H1 (cell line): ENCODE data around the gene RNF152. TPM values are rescaled to one million over a fixed set of nuclear protein-coding genes. Genes with fewer than 3 reads are reported as not detected.

Experiments
- CTCF ChIA-PET: fragments of 300-600 bp; sonication (Branson Sonifier 250); formaldehyde crosslinking; loops from one replicate; lab custom pipeline; 2021; ENCODE audit not compliant: partially characterized antibody; lab: Charles Lee
- POLR2A ChIA-PET: fragments of 300-600 bp; sonication (Branson Sonifier 250); formaldehyde crosslinking; loops from one replicate; lab custom pipeline; 2021; ENCODE audit warnings: inconsistent platforms; ENCODE audit not compliant: partially characterized antibody; lab: Charles Lee
- DNase-seq, 2 experiments: peaks; one replicate each; pipeline versions ENCODE4 v3.0.0 to v3.0.0-alpha.2; 2010 to 2022; ENCODE audit warnings: low spot score in 2 of 2, low read depth in 1 of 2, mixed read lengths in 1 of 2
- FAIRE-seq: peaks from 2 replicates; lab custom pipeline; 2011; peaks lifted over from hg19 to GRCh38; lab: Jason Lieb, UNC
- H2AFZ ChIP-seq: 2 replicates; pipeline ENCODE4 v1.8.1; 2012; ENCODE audit warnings: low read length, inconsistent platforms
- H2AK5ac ChIP-seq: 2 replicates; pipeline ENCODE4 v1.6.1; 2013; ENCODE audit warnings: low read depth, low read length
- H2BK120ac ChIP-seq: replicated peaks from 2 replicates; pipeline ENCODE3; 2013; ENCODE audit warnings: low read depth, low read length, inconsistent platforms
- H2BK12ac ChIP-seq: 2 replicates; pipeline ENCODE4 v1.6.1; 2013; ENCODE audit warnings: low read depth, low read length
- H2BK15ac ChIP-seq: 2 replicates; pipeline ENCODE4 v1.6.1; 2013; ENCODE audit warnings: low read length
- H2BK20ac ChIP-seq: 2 replicates; pipeline ENCODE4 v1.6.1; 2013; ENCODE audit warnings: low read length
- H2BK5ac ChIP-seq: 2 replicates; pipeline ENCODE4 v1.6.1; 2013; ENCODE audit warnings: low read depth, low read length
- H3K14ac ChIP-seq: 2 replicates; pipeline ENCODE4 v1.6.1; 2013; ENCODE audit warnings: inconsistent platforms; ENCODE audit not compliant: insufficient read length
- H3K18ac ChIP-seq: 2 replicates; pipeline ENCODE4 v1.6.1; 2013; ENCODE audit warnings: low read length; ENCODE audit errors: extremely low read depth
- H3K23ac ChIP-seq: 2 replicates; pipeline ENCODE4 v1.6.1; 2013; ENCODE audit warnings: inconsistent platforms; ENCODE audit not compliant: insufficient read length
- H3K23me2 ChIP-seq: 2 replicates; pipeline ENCODE4 v1.6.1; 2013; ENCODE audit warnings: low read depth, low read length
- H3K27ac ChIP-seq: 2 replicates; pipeline ENCODE4 v1.6.1; 2011; ENCODE audit warnings: low read depth, low read length, inconsistent platforms
- H3K27me3 ChIP-seq, 4 experiments: replicated peaks in 1 of 4; 1 replicate in 1 of 4; 2 replicates in 3 of 4; pipeline versions ENCODE4 v1.6.1 to v1.8.1; 2011 to 2013; ENCODE audit warnings: low read length in 3 of 4, mild to moderate bottlenecking in 3 of 4, inconsistent platforms in 2 of 4, mixed read lengths in 2 of 4, moderate library complexity in 1 of 4; ENCODE audit not compliant: control insufficient read depth in 3 of 4, insufficient read depth in 3 of 4; ENCODE audit errors: extremely low read depth in 1 of 4
- H3K36me3 ChIP-seq, 4 experiments: 2 replicates each; pipeline versions ENCODE4 v1.6.1 to v1.8.1; 2011 to 2013; ENCODE audit warnings: mild to moderate bottlenecking in 4 of 4, low read length in 3 of 4, moderate library complexity in 2 of 4, control low read depth in 1 of 4, inconsistent platforms in 1 of 4; ENCODE audit not compliant: insufficient read depth in 4 of 4, control insufficient read depth in 2 of 4
- H3K4ac ChIP-seq: replicated peaks from 2 replicates; pipeline ENCODE3; 2013; ENCODE audit warnings: low read length, low read depth, mixed read lengths, inconsistent platforms; ENCODE audit not compliant: insufficient read length
- H3K4me1 ChIP-seq, 4 experiments: replicated peaks in 1 of 4; 1 replicate in 1 of 4; 2 replicates in 3 of 4; pipeline versions ENCODE4 v1.6.1 to v1.8.1; 2011 to 2013; ENCODE audit warnings: low read length in 3 of 4, inconsistent platforms in 2 of 4, mixed read lengths in 1 of 4; ENCODE audit not compliant: insufficient read depth in 4 of 4, control insufficient read depth in 3 of 4
- H3K4me2 ChIP-seq, 2 experiments: 2 replicates each; pipeline versions ENCODE4 v1.6.1 to v1.8.1; 2011 to 2013; ENCODE audit warnings: low read depth in 2 of 2, low read length in 2 of 2, control low read depth in 1 of 2, inconsistent platforms in 1 of 2, mild to moderate bottlenecking in 1 of 2; ENCODE audit not compliant: insufficient read depth in 1 of 2
- H3K4me3 ChIP-seq, 4 experiments: fragments of 200-600, 300-600 bp in 1 of 4; sonication (generic), shearing (Covaris generic), sonication (Bioruptor Twin) in 1 of 4; 2 replicates each; pipeline versions ENCODE4 v1.5.1 to v1.8.1; 2011 to 2016; ENCODE audit warnings: low read length in 4 of 4, low read depth in 3 of 4, control low read depth in 2 of 4, inconsistent platforms in 2 of 4, mild to moderate bottlenecking in 2 of 4, mixed read lengths in 1 of 4, moderate library complexity in 1 of 4; ENCODE audit not compliant: insufficient read depth in 2 of 4; ENCODE audit errors: extremely low read depth in 1 of 4
- H3K56ac ChIP-seq: replicated peaks from 2 replicates; pipeline ENCODE3; 2013; ENCODE audit warnings: low read depth, mild to moderate bottlenecking, mixed read lengths, low read length, inconsistent platforms; ENCODE audit not compliant: insufficient read length
- H3K79me1 ChIP-seq: 2 replicates; pipeline ENCODE4 v1.6.1; 2013; ENCODE audit warnings: low read depth, low read length, control low read depth
- H3K79me2 ChIP-seq, 2 experiments: 2 replicates each; pipeline versions ENCODE4 v1.6.1 to v1.8.1; 2012 to 2013; ENCODE audit warnings: low read length in 2 of 2, mild to moderate bottlenecking in 2 of 2, inconsistent platforms in 1 of 2; ENCODE audit not compliant: insufficient read depth in 2 of 2, control insufficient read depth in 1 of 2
- H3K9ac ChIP-seq, 4 experiments: replicated peaks in 1 of 4; 1 replicate in 1 of 4; 2 replicates in 3 of 4; pipeline versions ENCODE4 v1.6.1 to v1.8.1; 2011 to 2013; ENCODE audit warnings: low read depth in 3 of 4, low read length in 3 of 4, control low read depth in 2 of 4, mild to moderate bottlenecking in 2 of 4, moderate library complexity in 2 of 4, inconsistent platforms in 1 of 4; ENCODE audit errors: extremely low read depth in 1 of 4
- H3K9me3 ChIP-seq, 2 experiments: 2 replicates each; pipeline versions ENCODE4 v1.6.1 to v1.8.1; 2012 to 2013; ENCODE audit warnings: mild to moderate bottlenecking in 2 of 2, moderate library complexity in 2 of 2, control low read depth in 1 of 2, inconsistent platforms in 1 of 2, low read depth in 1 of 2, low read length in 1 of 2, mixed read lengths in 1 of 2; ENCODE audit not compliant: insufficient read depth in 2 of 2
- H4K20me1 ChIP-seq, 2 experiments: replicated peaks in 1 of 2; 2 replicates each; pipeline versions ENCODE3 to v1.8.1; 2011 to 2013; ENCODE audit warnings: inconsistent platforms in 2 of 2, low read length in 2 of 2, mild to moderate bottlenecking in 1 of 2; ENCODE audit not compliant: insufficient read depth in 2 of 2, control insufficient read depth in 1 of 2
- H4K5ac ChIP-seq: 2 replicates; pipeline ENCODE4 v1.6.1; 2013; ENCODE audit warnings: low read length, low read depth, mixed read lengths, inconsistent platforms; ENCODE audit not compliant: insufficient read length
- H4K8ac ChIP-seq: 2 replicates; pipeline ENCODE4 v1.8.0; 2013; ENCODE audit warnings: mild to moderate bottlenecking, moderate library complexity, low read length, inconsistent platforms; ENCODE audit not compliant: insufficient read depth; ENCODE audit errors: extremely low read depth
- H4K91ac ChIP-seq: replicated peaks from 2 replicates; pipeline ENCODE3; 2013; ENCODE audit warnings: low read length, mixed read lengths, inconsistent platforms; ENCODE audit not compliant: insufficient read length
- CREB1 ChIP-seq: IDR thresholded peaks from 2 replicates; pipeline ENCODE4 v1.6.1; 2012; ENCODE audit warnings: inconsistent platforms
- CTBP2 ChIP-seq: IDR thresholded peaks from 2 replicates; pipeline ENCODE4 v1.7.0; 2011; ENCODE audit warnings: borderline replicate concordance, mild to moderate bottlenecking, moderate library complexity, mixed read lengths, low read length; ENCODE audit not compliant: insufficient read depth, insufficient read length
- RBBP5 ChIP-seq: IDR thresholded peaks from 2 replicates; pipeline ENCODE4 v1.7.1; 2012; ENCODE audit warnings: low read depth, mild to moderate bottlenecking, inconsistent platforms, low read length, moderate library complexity, borderline replicate concordance
- RNF2 ChIP-seq: fragments of 200-900, 300-1000 bp; sonication (generic); IDR thresholded peaks from 2 replicates; pipeline ENCODE4 v1.7.1; 2016; ENCODE audit warnings: borderline replicate concordance, low read depth, mild to moderate bottlenecking, antibody characterized with exemption, low read length; ENCODE audit not compliant: poor library complexity, severe bottlenecking; ENCODE audit errors: missing control alignments
- RXRA ChIP-seq: IDR thresholded peaks from 2 replicates; pipeline ENCODE4 v1.6.1; 2011; ENCODE audit warnings: low read depth, mild to moderate bottlenecking, low read length, moderate library complexity; ENCODE audit not compliant: insufficient read depth
- SUZ12 ChIP-seq: fragments of 200-600 bp; sonication (generic); IDR thresholded peaks from 2 replicates; pipeline ENCODE4 v1.6.1; 2012; ENCODE audit warnings: mild to moderate bottlenecking, inconsistent platforms, low read length, moderate library complexity, mixed read lengths
- WGBS, 2 experiments: shearing (Covaris generic) in 1 of 2; methylation state at CpG; one replicate each; pipeline versions ENCODE4 v1.1.6 to v1.1.7; 2013 to 2015; ENCODE audit warnings: low lambda C conversion rate in 2 of 2, mixed read lengths in 2 of 2, inconsistent platforms in 1 of 2, low coverage in 1 of 2, missing lambda C conversion rate in 1 of 2; ENCODE audit not compliant: insufficient replicate concordance in 2 of 2, insufficient coverage in 1 of 2, insufficient read length in 1 of 2; ENCODE audit errors: extremely low coverage in 1 of 2, missing lambda C conversion rate in 1 of 2; 5-methylcytosine and 5-hydroxymethylcytosine counted together
- polyA plus RNA-seq, 7 experiments: library from polyadenylated mRNA; depleted of rRNA in 3 of 7; stranded (reverse) in 5 of 7; unstranded in 2 of 7; fragments of >200 nt in 5 of 7; fragments of 200-250 nt in 2 of 7; gene quantifications; 1 replicate in 5 of 7; 2 replicates in 1 of 7; 4 replicates in 1 of 7; pipeline versions ENCODE4 v1.2.1 to v1.2.3, GENCODE V29; 2011 to 2013; ENCODE audit warnings: missing spikeins in 2 of 7, mixed read lengths in 2 of 7
- total RNA-seq: library from RNA; stranded (reverse); fragmentation: NEBNext Ultra II Directional; extraction: Animal tissue kit (Norgen Biotek cat#: 25700); gene quantifications from 2 replicates; pipeline ENCODE4 v1.2.1, GENCODE V29; 2021
- TF ChIP-seq, protein P1 (sequence below), 3 experiments: IDR thresholded peaks; 1 replicate in 2 of 3; 2 replicates in 1 of 3; pipeline versions ENCODE4 v1.5.1 to v1.6.1; 2011; ENCODE audit warnings: low read length in 3 of 3, mild to moderate bottlenecking in 3 of 3, inconsistent platforms in 2 of 3, low read depth in 1 of 3, moderate library complexity in 1 of 3; ENCODE audit not compliant: insufficient read depth in 1 of 3; ENCODE audit errors: control extremely low read depth in 1 of 3
- TF ChIP-seq, protein P2 (sequence below): IDR thresholded peaks from 2 replicates; pipeline ENCODE4 v1.6.1; 2012; ENCODE audit warnings: inconsistent platforms

Gene RNF152
- total and polyA plus RNA-seq, 2 of the 8 experiments (the other 6 are each of a cell fraction or from before 2014, with no cell fraction given): 1.1 to 2.7 TPM

DNA sequence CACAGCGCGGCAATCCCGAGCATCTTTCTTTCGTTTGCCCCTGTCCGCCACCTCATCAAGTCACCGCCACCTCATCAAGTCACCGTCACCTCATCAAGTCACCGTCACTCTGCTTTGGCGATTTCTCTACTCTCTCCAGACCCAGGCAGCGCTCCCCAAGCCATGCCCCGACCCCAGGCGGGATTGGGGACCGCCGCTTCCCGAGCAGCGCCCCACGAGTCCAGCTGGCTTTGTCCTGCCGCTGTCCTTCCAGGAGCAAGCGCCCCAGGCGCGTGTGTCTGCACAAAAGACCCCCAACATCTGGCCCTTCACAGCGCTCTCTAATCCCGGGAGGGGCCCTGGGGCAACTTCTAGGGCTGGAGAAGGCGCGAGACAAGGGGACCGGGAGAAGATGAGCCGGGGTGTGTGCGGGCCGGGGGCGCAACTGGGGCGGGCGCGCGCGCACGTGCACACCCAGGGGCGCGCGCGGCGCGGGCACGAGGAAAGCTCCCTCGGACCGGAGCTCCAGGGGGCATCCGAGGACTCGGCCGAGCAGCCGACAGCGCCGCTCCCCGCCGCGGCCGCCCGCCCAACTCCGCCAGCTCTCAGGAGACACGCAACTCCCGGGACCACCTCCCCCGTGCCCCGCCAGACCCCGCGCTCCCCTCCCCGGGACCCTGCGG is 633 bp upstream of the RNF152 start:
- no peak overlapping the region for H4K5ac ChIP-seq
- H3K36me3 ChIP-seq: no peaks in the 10 kb centered on the region
- no peaks in the 10 kb centered on the region for H3K79me2 ChIP-seq
- H2BK15ac ChIP-seq: no peak overlapping the region
- H3K14ac ChIP-seq: no peak overlapping the region
- no peak overlapping the region; the same call in 1 of the 2 replicates for H4K8ac ChIP-seq
- DNase-seq (peak in 1 of 2 experiments; percentile 77), FAIRE-seq (no peak)
- no peak overlapping the region for H2BK5ac ChIP-seq
- no peaks in the 10 kb centered on the region for H3K79me1 ChIP-seq
- peak overlapping the region; percentile 78; the same call in 1 of the 2 replicates for H2BK12ac ChIP-seq
- H3K4me2 ChIP-seq: peak overlapping the region; percentile 87 to 99
- 3% methylated on average over 25 of the region's 65 CpGs; no CpG with 5 or more reads in 1 of the 2 experiments for WGBS, 2 experiments
- H3K27me3 ChIP-seq: peaks cover 12 to 30% (median 23%) of the 10 kb centered on the region in 4 experiments
- peak overlapping the region; percentile 61 to 95 (median 74) for H3K4me3 ChIP-seq
- no peak overlapping the region for H3K23ac ChIP-seq
- peak overlapping the region; percentile 27 for H3K4ac ChIP-seq
- no peak overlapping the region for H2BK20ac ChIP-seq
- peak overlapping the region; percentile 83; the same call in 1 of the 2 replicates for H3K18ac ChIP-seq
- POLR2A ChIA-PET: no interaction called here
- H2AFZ ChIP-seq: peak overlapping the region; percentile 57; the same call in 1 of the 2 replicates
- peaks cover 0 to 5% (median 3%) of the 10 kb centered on the region in 4 experiments; a peak in 5 of 7 replicates for H3K4me1 ChIP-seq
- no peak overlapping the region for H4K91ac ChIP-seq
- peak overlapping the region; percentile 16 to 58 (median 36); a peak in 6 of 7 replicates for H3K9ac ChIP-seq
- H3K27ac ChIP-seq: no peak overlapping the region
- CTCF ChIA-PET: interaction anchor here (1.1 to 1.8 kb wide), 3 partner anchors 9 to 256 kb away, joined by 3 to 6 read pairs (median 5); no protein-coding TSS in a partner anchor
- H3K23me2 ChIP-seq: peaks cover 13% of the 10 kb centered on the region; the same call in 1 of the 2 replicates
- H3K9me3 ChIP-seq: no peaks in the 10 kb centered on the region
- H2AK5ac ChIP-seq: no peak overlapping the region
- H2BK120ac ChIP-seq: no peak overlapping the region
- peak overlapping the region; percentile 14 for H3K56ac ChIP-seq
- peaks cover 3 to 4% of the 10 kb centered on the region in 2 experiments for H4K20me1 ChIP-seq
- TF ChIP-seq SUZ12 (peak; percentile 27; the same call in 1 of the 2 replicates), CREB1 (peak; percentile 67; the same call in 1 of the 2 replicates), RXRA (no peak), RNF2 (peak; percentile 19), CTBP2 (no peak), RBBP5 (no peak)
- TF ChIP-seq, protein P1, sequence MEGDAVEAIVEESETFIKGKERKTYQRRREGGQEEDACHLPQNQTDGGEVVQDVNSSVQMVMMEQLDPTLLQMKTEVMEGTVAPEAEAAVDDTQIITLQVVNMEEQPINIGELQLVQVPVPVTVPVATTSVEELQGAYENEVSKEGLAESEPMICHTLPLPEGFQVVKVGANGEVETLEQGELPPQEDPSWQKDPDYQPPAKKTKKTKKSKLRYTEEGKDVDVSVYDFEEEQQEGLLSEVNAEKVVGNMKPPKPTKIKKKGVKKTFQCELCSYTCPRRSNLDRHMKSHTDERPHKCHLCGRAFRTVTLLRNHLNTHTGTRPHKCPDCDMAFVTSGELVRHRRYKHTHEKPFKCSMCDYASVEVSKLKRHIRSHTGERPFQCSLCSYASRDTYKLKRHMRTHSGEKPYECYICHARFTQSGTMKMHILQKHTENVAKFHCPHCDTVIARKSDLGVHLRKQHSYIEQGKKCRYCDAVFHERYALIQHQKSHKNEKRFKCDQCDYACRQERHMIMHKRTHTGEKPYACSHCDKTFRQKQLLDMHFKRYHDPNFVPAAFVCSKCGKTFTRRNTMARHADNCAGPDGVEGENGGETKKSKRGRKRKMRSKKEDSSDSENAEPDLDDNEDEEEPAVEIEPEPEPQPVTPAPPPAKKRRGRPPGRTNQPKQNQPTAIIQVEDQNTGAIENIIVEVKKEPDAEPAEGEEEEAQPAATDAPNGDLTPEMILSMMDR (IDR thresholded peaks at IDR 0.05; ENCODE audit: control extremely low read depth in 1 of 3, insufficient read depth in 1 of 3, low read depth in 1 of 3, low read length in 3 of 3): no peak
- TF ChIP-seq, protein P2, sequence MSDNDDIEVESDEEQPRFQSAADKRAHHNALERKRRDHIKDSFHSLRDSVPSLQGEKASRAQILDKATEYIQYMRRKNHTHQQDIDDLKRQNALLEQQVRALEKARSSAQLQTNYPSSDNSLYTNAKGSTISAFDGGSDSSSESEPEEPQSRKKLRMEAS: 0 out of 2 replicates have a peak, but pooled peaks have one; percentile 30
